ENCODE data around the gene GIGYF2. TPM values are rescaled to one million over a fixed set of nuclear protein-coding genes. Genes with fewer than 3 reads are reported as not detected.

The GIGYF2 gene
- total RNA-seq, result 68.5 and 74.1 TPM in 2 replicates

GRCh38 chr2:232697059-232697806, at the start of gene GIGYF2:
Gene GIGYF2, plus strand, starts transcription at chr2:232697331. Its CDS starts 37,867 bp downstream, at chr2:232735198.

GRCh38 chr2:232776435-232776834, 79.3 kb downstream of the GIGYF2 start, which contains the start of gene KCNJ13:
Gene KCNJ13, minus strand, starts transcription at chr2:232776565. Its CDS starts 5,203 bp downstream, at chr2:232771362.

GRCh38 chr2:232870018-232870765, 173.1 kb downstream of the GIGYF2 start, which contains the start of gene SNORC:
Gene SNORC, plus strand, starts transcription at chr2:232870264. Its CDS starts 78 bp downstream, at chr2:232870342.

Other genes starting within 250 kb of the GIGYF2 start
- not detected in 2 replicates for gene ALPI, start 241.2 kb upstream of the GIGYF2 start, total RNA-seq
- not detected in 2 replicates for gene ECEL1, start 209.5 kb upstream of the GIGYF2 start, total RNA-seq
- not detected in 2 replicates for gene PRSS56, start 176.9 kb upstream of the GIGYF2 start, total RNA-seq
- not detected in 2 replicates for gene CHRND, start 171.2 kb upstream of the GIGYF2 start, total RNA-seq
- not detected in 2 replicates for gene CHRNG, start 157.6 kb upstream of the GIGYF2 start, total RNA-seq
- 2.6 and 3.0 TPM in 2 replicates for gene TIGD1, start 146.8 kb upstream of the GIGYF2 start, total RNA-seq
- 96.3 and 135 TPM in 2 replicates for gene EIF4E2, start 146.6 kb upstream of the GIGYF2 start, total RNA-seq
- 0.12 TPM in 1 of 2 replicates, not detected in the other for gene EFHD1, start 63.7 kb upstream of the GIGYF2 start, total RNA-seq
- not detected in 2 replicates for gene KCNJ13, start 79.2 kb downstream of the GIGYF2 start, total RNA-seq
- 0.44 and 1.2 TPM in 2 replicates for gene SNORC, start 172.9 kb downstream of the GIGYF2 start, total RNA-seq

All from uterine smooth muscle cell (primary cell).